Fibroblast of upper back skin (primary cell): ENCODE measurements around the gene OCLN.
"Not testable (repeated sequence)": the region's sequence is repeated elsewhere in the genome, so short reads cannot be mapped to it uniquely, and the experiment has no call there.

Source experiments
- DNase-seq: peaks from one replicate; pipeline ENCODE4 v3.0.0-alpha.2; 2013

The OCLN gene

GRCh38 chr5:69492391-69492922, at the start of gene OCLN:
TSS of gene OCLN (plus strand) at chr5:69492790. CDS start at chr5:69504245, 11,455 bp downstream.
- DNase-seq = no peak

GRCh38 chr5:69444127-69444754, 48.3 kb upstream of the OCLN start:
- no peak for DNase-seq

- DNase-seq = no peak
Observed at GRCh38 chr5:69449511-69449910, 43.1 kb upstream of the OCLN start.

GRCh38 chr5:69450116-69450515, 42.5 kb upstream of the OCLN start:
- DNase-seq = peak; percentile 72

GRCh38 chr5:69450527-69450926, 42.1 kb upstream of the OCLN start:
- DNase-seq = not testable (repeated sequence)

GRCh38 chr5:69451941-69452647, 40.5 kb upstream of the OCLN start:
- no peak for DNase-seq

GRCh38 chr5:69453487-69453886, 39.1 kb upstream of the OCLN start:
- not testable (repeated sequence) for DNase-seq

- DNase-seq = no peak
Observed at GRCh38 chr5:69454460-69455249, 37.9 kb upstream of the OCLN start.

- DNase-seq = not testable (repeated sequence)
Observed at GRCh38 chr5:69455428-69455988, 37.1 kb upstream of the OCLN start.

- DNase-seq = no peak
Observed at GRCh38 chr5:69462170-69462569, 30.4 kb upstream of the OCLN start.

GRCh38 chr5:69466375-69466774, 26.2 kb upstream of the OCLN start:
- DNase-seq = not testable (repeated sequence)

- DNase-seq = no peak
Observed at GRCh38 chr5:69467442-69468225, 25.0 kb upstream of the OCLN start.

GRCh38 chr5:69468631-69469030, 24.0 kb upstream of the OCLN start:
- DNase-seq = no peak

- DNase-seq = not testable (repeated sequence)
Observed at GRCh38 chr5:69471516-69471915, 21.1 kb upstream of the OCLN start.

GRCh38 chr5:69472535-69473143, 20.0 kb upstream of the OCLN start:
- DNase-seq = not testable (repeated sequence)

- no peak for DNase-seq
Observed at GRCh38 chr5:69477170-69477569, 15.4 kb upstream of the OCLN start.

- not testable (repeated sequence) for DNase-seq
Observed at GRCh38 chr5:69478296-69478695, 14.3 kb upstream of the OCLN start.

GRCh38 chr5:69484891-69485290, 7.7 kb upstream of the OCLN start:
- DNase-seq = peak; percentile 47

- no peak for DNase-seq
Observed at GRCh38 chr5:69485471-69485870, 7.1 kb upstream of the OCLN start.

- no peak for DNase-seq
Observed at GRCh38 chr5:69489246-69489645, 3.3 kb upstream of the OCLN start.

GRCh38 chr5:69491027-69491426, 1.6 kb upstream of the OCLN start:
- no peak for DNase-seq
